ENCODE results near the gene SNX30. TPM values are rescaled to one million over a fixed set of nuclear protein-coding genes. Genes with fewer than 3 reads are reported as not detected.

SNX30 gene
- total RNA-seq, 1 experiment from 2014 or later, result 12.7 TPM

- TF ChIP-seq ZBTB33 (IDR thresholded peaks at IDR 0.05; ENCODE audit: extremely low read depth, insufficient replicate concordance, low read length) (no peak), YY1 (IDR thresholded peaks at IDR 0.05; ENCODE audit: extremely low read depth, insufficient replicate concordance, low read depth, low read length) (peak; percentile 61), MAX (IDR thresholded peaks at IDR 0.05) (0 out of 2 replicates have a peak, but pooled peaks have one; percentile 26), TCF7L2 (IDR thresholded peaks at IDR 0.05; ENCODE audit: borderline replicate concordance, extremely low read depth, insufficient read depth, insufficient read length) (no peak), ATF3 (IDR thresholded peaks at IDR 0.05) (no peak), EZH2 (IDR thresholded peaks at IDR 0.05) (no peak), RAD21 (IDR thresholded peaks at IDR 0.05; ENCODE audit: low read depth) (peak; percentile 85), ELF1 (IDR thresholded peaks at IDR 0.05; ENCODE audit: borderline replicate concordance, low read depth) (no peak; the same call in 1 of the 2 replicates), JUND (IDR thresholded peaks at IDR 0.05) (no peak), SIN3A (IDR thresholded peaks at IDR 0.05; ENCODE audit: low read depth) (no peak), ZNF274 (IDR thresholded peaks at IDR 0.05; ENCODE audit: low read depth, low read length) (no peak), CBX3 (IDR thresholded peaks at IDR 0.05; ENCODE audit: low read depth) (peak; percentile 73; the same call in 1 of the 2 replicates), SRF (IDR thresholded peaks at IDR 0.05; ENCODE audit: low read depth) (no peak)
Measured at GRCh38 chr9:112844771-112845542, 94.4 kb downstream of the SNX30 start (continued).
